GM12873 (cell line): ENCODE data around the gene ESPN.

Experiments used
- CTCF ChIP-seq: IDR thresholded peaks from 2 replicates; pipeline ENCODE4 v1.5.1; 2012; ENCODE audit warnings: low read depth, mild to moderate bottlenecking, moderate library complexity, low read length, control low read depth; ENCODE audit not compliant: insufficient read depth; ENCODE audit errors: missing control alignments

Gene ESPN

GRCh38 chr1:6424619-6425593, at the start of gene ESPN:
ESPN (plus strand) TSS chr1:6424776; CDS start chr1:6424956, 180 bp downstream.
- no peak for TF ChIP-seq CTCF

GRCh38 chr1:6378096-6378746, 46.4 kb upstream of the ESPN start:
- peak; percentile 7 for TF ChIP-seq CTCF

GRCh38 chr1:6380037-6380436, 44.5 kb upstream of the ESPN start:
- TF ChIP-seq CTCF = no peak

GRCh38 chr1:6384135-6384534, 40.4 kb upstream of the ESPN start:
- TF ChIP-seq CTCF = no peak

GRCh38 chr1:6384962-6385361, 39.6 kb upstream of the ESPN start:
- TF ChIP-seq CTCF = no peak

- no peak for TF ChIP-seq CTCF
Measured at GRCh38 chr1:6385488-6386191, 38.9 kb upstream of the ESPN start.
